ENCODE measurements around the gene VRTN. TPM values are rescaled to one million over a fixed set of nuclear protein-coding genes. Genes with fewer than 3 reads are reported as not detected.

Gene VRTN
- total and polyA plus RNA-seq, 2 of the 8 experiments (the other 6 are each of a cell fraction or from before 2014, with no cell fraction given) = 133 to 148 TPM

GRCh38 chr14:74348735-74349463 lies 628 bp downstream of the VRTN start:
- Histone ChIP-seq H3K9me3 (ENCODE audit: insufficient read depth in 2 of 2, low read depth in 1 of 2, low read length in 1 of 2) (no peaks in the 10 kb centered on the region), H3K27me3 (replicated peaks in 1 of 4; ENCODE audit: control insufficient read depth in 3 of 4, extremely low read depth in 1 of 4, insufficient read depth in 3 of 4, low read length in 3 of 4) (no peaks in the 10 kb centered on the region), H2AFZ (ENCODE audit: low read length) (no peak overlapping the region), H3K23me2 (ENCODE audit: low read depth, low read length) (peaks cover 30% of the 10 kb centered on the region), H4K8ac (ENCODE audit: extremely low read depth, insufficient read depth, low read length) (peak overlapping the region; percentile 96; the same call in 1 of the 2 replicates), H3K23ac (ENCODE audit: insufficient read length) (no peak overlapping the region), H3K27ac (ENCODE audit: low read depth, low read length) (peak overlapping the region; percentile 92), H2BK20ac (ENCODE audit: low read length) (0 out of 2 replicates have a peak overlapping the region, but pooled peaks have one; percentile 38), H3K4ac (replicated peaks; ENCODE audit: insufficient read length, low read depth, low read length) (peak overlapping the region; percentile 61), H2BK12ac (ENCODE audit: low read depth, low read length) (peak overlapping the region; percentile 63), H4K20me1 (replicated peaks in 1 of 2; ENCODE audit: control insufficient read depth in 1 of 2, insufficient read depth in 2 of 2, low read length in 2 of 2) (peaks cover 13 to 16% of the 10 kb centered on the region in 2 experiments), H4K5ac (ENCODE audit: insufficient read length, low read depth, low read length) (peak overlapping the region; percentile 97), H2BK5ac (ENCODE audit: low read depth, low read length) (peak overlapping the region; percentile 97), H2AK5ac (ENCODE audit: low read depth, low read length) (peak overlapping the region; percentile 41; the same call in 1 of the 2 replicates), H3K9ac (replicated peaks in 1 of 4; ENCODE audit: extremely low read depth in 1 of 4, low read depth in 3 of 4, low read length in 3 of 4) (peak overlapping the region; percentile 70 to 93 (median 81)), H4K91ac (replicated peaks; ENCODE audit: insufficient read length, low read length) (peak overlapping the region; percentile 99), H2BK120ac (replicated peaks; ENCODE audit: low read depth, low read length) (peak overlapping the region; percentile 89), H3K79me1 (ENCODE audit: low read depth, low read length) (no peaks in the 10 kb centered on the region), H2BK15ac (ENCODE audit: low read length) (peak overlapping the region; percentile 74; the same call in 1 of the 2 replicates), H3K18ac (ENCODE audit: extremely low read depth, low read length) (peak overlapping the region; percentile 100), H3K4me2 (ENCODE audit: insufficient read depth in 1 of 2, low read depth in 2 of 2, low read length in 2 of 2) (peak overlapping the region; percentile 95 to 96), H3K56ac (replicated peaks; ENCODE audit: insufficient read length, low read depth, low read length) (peak overlapping the region; percentile 73), H3K4me1 (replicated peaks in 1 of 4; ENCODE audit: control insufficient read depth in 3 of 4, insufficient read depth in 4 of 4, low read length in 3 of 4) (peaks cover 4 to 20% (median 12%) of the 10 kb centered on the region in 4 experiments), H3K4me3 (ENCODE audit: extremely low read depth in 1 of 4, insufficient read depth in 2 of 4, low read depth in 3 of 4, low read length in 4 of 4) (peak overlapping the region; percentile 87 to 98 (median 90)), H3K79me2 (ENCODE audit: control insufficient read depth in 1 of 2, insufficient read depth in 2 of 2, low read length in 2 of 2) (peaks cover 43 to 79% of the 10 kb centered on the region in 2 experiments), H3K14ac (ENCODE audit: insufficient read length) (peak overlapping the region; percentile 35), H3K36me3 (ENCODE audit: control insufficient read depth in 2 of 4, insufficient read depth in 4 of 4, low read length in 3 of 4) (peaks cover 0 to 21% (median 0%) of the 10 kb centered on the region in 4 experiments; a peak in 2 of 8 replicates)
- no peak for FAIRE-seq
- CTCF ChIA-PET (ENCODE audit: partially characterized antibody) = interaction anchor here (0.8 to 8.5 kb wide), 17 partner anchors 10 to 152 kb away, joined by 3 to 49 read pairs (median 4); partner anchors contain the start of gene ABCD4
- WGBS, 2 experiments (ENCODE audit: extremely low coverage in 1 of 2, insufficient coverage in 1 of 2, insufficient read length in 1 of 2, insufficient replicate concordance in 2 of 2, low coverage in 1 of 2, low lambda C conversion rate in 2 of 2, missing lambda C conversion rate in 1 of 2) = 2% methylated on average over 14 of the region's 17 CpGs; no CpG with 5 or more reads in 1 of the 2 experiments
- no peak for DNase-seq (ENCODE audit: low read depth in 1 of 2, low spot score in 2 of 2)
- POLR2A ChIA-PET (ENCODE audit: partially characterized antibody) = interaction anchor here (0.6 to 15.0 kb wide), 28 partner anchors 9 to 559 kb away, joined by 3 to 282 read pairs (median 4); partner anchors contain the start of genes ABCD4 and SYNDIG1L
- TF ChIP-seq POLR2A (IDR thresholded peaks at IDR 0.05; ENCODE audit: control extremely low read depth in 1 of 2, low read depth in 2 of 2, low read length in 2 of 2) (peak; percentile 30 to 84), TBP (IDR thresholded peaks at IDR 0.05; ENCODE audit: low read depth, low read length) (peak; percentile 13; the same call in 1 of the 2 replicates), HDAC2 (IDR thresholded peaks at IDR 0.05; ENCODE audit: borderline replicate concordance in 1 of 2, low read depth in 2 of 2, low read length in 2 of 2) (0 out of 4 replicates have a peak, but pooled peaks of 1 of the 2 experiments have one; percentile 24), NRF1 (IDR thresholded peaks at IDR 0.05; ENCODE audit: low read depth, low read length) (no peak), TAF1 (IDR thresholded peaks at IDR 0.05; ENCODE audit: low read depth, low read length) (peak; percentile 56), USF2 (IDR thresholded peaks at IDR 0.05; ENCODE audit: low read length) (no peak), PHF8 (conservative IDR thresholded peaks at IDR 0.05; ENCODE audit: low read depth, low read length) (peak; percentile 0; the same call in 1 of the 2 replicates), TEAD4 (IDR thresholded peaks at IDR 0.05; ENCODE audit: low read depth, low read length) (no peak), POLR2AphosphoS5 (IDR thresholded peaks at IDR 0.05; ENCODE audit: low read depth, low read length) (peak; percentile 76), POU5F1 (IDR thresholded peaks at IDR 0.05; ENCODE audit: low read depth, low read length) (no peak)
